Activated B cell treated with CpG ODN at 0.5 μM for 24 hours (primary cell): ENCODE measurements around the gene PRICKLE2. TPM values are rescaled to one million over a fixed set of nuclear protein-coding genes. Genes with fewer than 3 reads are reported as not detected.

Source experiments
- ATAC-seq: fragments of 200-7000 bp; cut with Tn5 transposase; one replicate; pipeline ENCODE4 v1.10.0; 2021; ENCODE audit warnings: low read depth, mild to moderate bottlenecking, moderate library complexity
- CTCF ChIA-PET: fragments of 350-600 bp; sonication (Branson Sonifier 250); formaldehyde crosslinking; loops from one replicate; lab custom pipeline; 2021; ENCODE audit warnings: antibody characterized with exemption; lab: Charles Lee
- POLR2A ChIA-PET: fragments of 350-600 bp; sonication (Branson Sonifier 250); formaldehyde crosslinking; loops from one replicate; lab custom pipeline; 2021; ENCODE audit warnings: antibody characterized with exemption; lab: Charles Lee
- DNase-seq: peaks from one replicate; pipeline ENCODE4 v3.0.0; 2022
- H3K27ac Mint-ChIP-seq: one replicate; pipeline ENCODE4 v1.8.0; 2020; ENCODE audit warnings: mixed read lengths
- H3K27me3 Mint-ChIP-seq: one replicate; pipeline ENCODE4 v1.8.0; 2021; ENCODE audit warnings: mixed read lengths
- H3K36me3 Mint-ChIP-seq: one replicate; pipeline ENCODE4 v1.8.0; 2021; ENCODE audit warnings: low read depth, mixed read lengths
- H3K4me1 Mint-ChIP-seq: one replicate; pipeline ENCODE4 v1.8.0; 2021; ENCODE audit warnings: mixed read lengths
- H3K4me3 Mint-ChIP-seq: one replicate; pipeline ENCODE4 v1.8.0; 2020; ENCODE audit warnings: mild to moderate bottlenecking, mixed read lengths
- H3K9me3 Mint-ChIP-seq: one replicate; pipeline ENCODE4 v1.8.0; 2020; ENCODE audit warnings: mixed read lengths
- CTCF ChIP-seq: fragments of 200-600 bp; IDR thresholded peaks from one replicate; pipeline ENCODE4 v1.8.0; 2022; ENCODE audit warnings: antibody characterized with exemption, mild to moderate bottlenecking
- intact Hi-C: fragments of 100-400 bp; cut with micrococcal nuclease; formaldehyde crosslinking; loops from one replicate; pipeline ENCODE4 v1.15.1; 2024
- total RNA-seq: library from RNA; stranded (reverse); gene quantifications from 2 replicates; pipeline ENCODE4 v1.2.3, GENCODE V29; 2022

Gene PRICKLE2
- total RNA-seq, 1 donor from 2014 or later = 0.33 TPM

- H3K4me1 Mint-ChIP-seq = peaks cover 9% of the 10 kb centered on the region
- POLR2A ChIA-PET = no interaction called here
These were observed 141.7 kb downstream of the PRICKLE2 start for GRCh38 chr3:64083575-64083974.

GRCh38 chr3:64082961-64083541 is 142.2 kb downstream of the PRICKLE2 start:
- intact Hi-C loops = no loop called here

More at GRCh38 chr3:64083575-64083974, 141.7 kb downstream of the PRICKLE2 start:
- peaks cover 2% of the 10 kb centered on the region for H3K27me3 Mint-ChIP-seq
- no peak overlapping the region for H3K27ac Mint-ChIP-seq
- intact Hi-C loops = no loop called here
- TF ChIP-seq CTCF = no peak
- H3K9me3 Mint-ChIP-seq = no peaks in the 10 kb centered on the region
- DNase-seq (no peak), ATAC-seq (no peak)
- CTCF ChIA-PET = no interaction called here
- H3K36me3 Mint-ChIP-seq = no peaks in the 10 kb centered on the region
- H3K4me3 Mint-ChIP-seq = no peak overlapping the region

GRCh38 chr3:64082411-64082810 is 142.9 kb downstream of the PRICKLE2 start:
- POLR2A ChIA-PET = no interaction called here
- DNase-seq = no peak
- H3K27ac Mint-ChIP-seq = no peak overlapping the region
- CTCF ChIA-PET = no interaction called here
- H3K4me1 Mint-ChIP-seq = peaks cover 9% of the 10 kb centered on the region
- H3K36me3 Mint-ChIP-seq = no peaks in the 10 kb centered on the region
- peaks cover 3% of the 10 kb centered on the region for H3K27me3 Mint-ChIP-seq
- no peak for ATAC-seq
- intact Hi-C loops = no loop called here
- H3K4me3 Mint-ChIP-seq = no peak overlapping the region
- TF ChIP-seq CTCF = no peak
- no peaks in the 10 kb centered on the region for H3K9me3 Mint-ChIP-seq

More at GRCh38 chr3:64082961-64083541, 142.2 kb downstream of the PRICKLE2 start:
- POLR2A ChIA-PET = no interaction called here
- Mint-ChIP-seq H3K4me3 (no peak overlapping the region), H3K27ac (no peak overlapping the region), H3K36me3 (no peaks in the 10 kb centered on the region), H3K27me3 (peaks cover 2% of the 10 kb centered on the region), H3K4me1 (peaks cover 9% of the 10 kb centered on the region), H3K9me3 (no peaks in the 10 kb centered on the region)
- DNase-seq (no peak), ATAC-seq (no peak)
- no peak for TF ChIP-seq CTCF
- CTCF ChIA-PET = no interaction called here

GRCh38 chr3:64081235-64081630 is 144.0 kb downstream of the PRICKLE2 start:
- Mint-ChIP-seq H3K4me3 (no peak overlapping the region), H3K9me3 (no peaks in the 10 kb centered on the region), H3K36me3 (no peaks in the 10 kb centered on the region), H3K27me3 (peaks cover 5% of the 10 kb centered on the region), H3K27ac (no peak overlapping the region), H3K4me1 (no peaks in the 10 kb centered on the region)
- no peak for DNase-seq
- ChIA-PET POLR2A (no interaction called here), CTCF (no interaction called here)
- ATAC-seq = no peak
- intact Hi-C loops = no loop called here
- TF ChIP-seq CTCF = no peak

GRCh38 chr3:64080616-64081234 is 144.5 kb downstream of the PRICKLE2 start:
- ChIA-PET POLR2A (no interaction called here), CTCF (no interaction called here)
- intact Hi-C loops = no loop called here
- TF ChIP-seq CTCF = no peak
- peaks cover 5% of the 10 kb centered on the region for H3K27me3 Mint-ChIP-seq
- no peak for DNase-seq
- no peak for ATAC-seq
- no peaks in the 10 kb centered on the region for H3K4me1 Mint-ChIP-seq
- no peak overlapping the region for H3K4me3 Mint-ChIP-seq
- no peak overlapping the region for H3K27ac Mint-ChIP-seq
- H3K9me3 Mint-ChIP-seq = no peaks in the 10 kb centered on the region
- H3K36me3 Mint-ChIP-seq = no peaks in the 10 kb centered on the region
